HG02798 (cell line): ENCODE measurements around the gene DOK4.
"Not testable (repeated sequence)": the region's sequence is repeated elsewhere in the genome, so short reads cannot be mapped to it uniquely, and the experiment has no call there.

Source experiments
- ATAC-seq: cut with Tn5 transposase; IDR thresholded peaks from one replicate; pipeline ENCODE4 v1.9.1; 2021; ENCODE audit warnings: mild to moderate bottlenecking; ENCODE audit not compliant: unreplicated experiment, poor library complexity

The DOK4 gene

GRCh38 chr16:57503366-57503765 is 17.1 kb upstream of the DOK4 start:
- no peak for ATAC-seq

GRCh38 chr16:57502048-57502775 is 15.9 kb upstream of the DOK4 start:
- no peak for ATAC-seq

DNA sequence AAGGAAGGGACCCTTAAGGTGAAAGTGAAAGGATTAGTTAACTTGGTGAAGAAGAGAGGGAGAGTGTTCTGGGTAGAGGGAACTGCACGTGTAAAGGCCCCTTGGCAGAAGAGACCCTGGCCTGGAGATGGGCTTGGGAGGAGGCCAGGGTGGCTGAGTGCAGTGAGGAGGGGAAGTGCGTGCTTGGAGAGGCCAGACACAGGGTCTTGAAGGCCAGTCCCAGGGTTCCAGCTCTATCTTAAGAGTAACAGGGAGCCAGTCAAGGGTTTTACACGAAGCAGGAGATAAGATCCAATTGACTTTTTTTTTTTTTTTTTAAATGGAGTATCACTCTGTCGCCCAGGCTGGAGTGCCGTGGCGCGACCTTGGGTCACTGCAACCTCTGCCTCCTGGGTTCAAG is 15.2 kb upstream of the DOK4 start:
- ATAC-seq = no peak

DNA sequence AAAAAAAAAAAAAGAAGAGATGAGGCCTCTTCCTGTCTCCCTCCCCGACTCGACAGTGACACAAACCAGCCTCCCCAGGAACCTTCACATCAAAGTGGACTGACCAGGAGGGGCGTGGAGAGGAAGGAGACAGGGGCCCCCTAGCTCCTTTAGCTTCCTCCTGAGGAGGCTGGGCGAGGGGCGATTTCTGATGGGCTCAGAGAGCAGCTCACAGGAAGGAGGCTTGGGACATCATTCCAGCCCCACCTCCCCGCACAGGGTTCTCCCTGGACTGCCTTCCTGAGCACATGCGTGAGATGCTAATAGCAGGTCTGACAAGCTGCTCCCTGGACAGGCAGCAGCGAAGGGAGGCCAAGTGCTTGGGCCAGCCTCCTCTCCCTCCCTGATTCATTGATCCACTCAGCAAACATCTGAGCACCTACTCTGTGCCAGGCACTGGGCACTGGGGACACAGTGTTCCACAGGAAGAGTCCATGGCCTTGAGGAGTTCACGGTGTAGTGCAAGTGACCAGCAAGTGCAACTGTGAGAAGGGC is 14.4 kb upstream of the DOK4 start:
- ATAC-seq = no peak

DNA sequence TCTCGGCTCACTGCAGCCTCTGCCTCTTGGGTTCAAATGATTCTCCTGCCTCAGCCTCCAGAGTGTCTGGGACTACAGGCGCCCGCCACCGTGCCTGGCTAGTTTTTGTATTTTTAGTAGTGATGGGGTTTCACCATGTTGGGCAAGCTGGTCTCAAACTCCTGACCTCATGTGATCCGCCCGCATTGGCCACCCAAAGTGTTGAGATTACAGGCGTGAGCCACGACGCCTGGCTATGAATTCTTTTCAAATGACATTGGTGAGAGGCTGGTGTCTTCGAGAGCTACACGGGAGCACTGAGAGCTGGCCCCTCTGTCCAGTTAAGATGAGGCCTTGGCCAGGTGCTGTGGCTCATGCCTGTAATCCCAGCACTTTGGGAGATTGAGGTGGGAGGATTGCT is 13.6 kb upstream of the DOK4 start:
- not testable (repeated sequence) for ATAC-seq

DNA sequence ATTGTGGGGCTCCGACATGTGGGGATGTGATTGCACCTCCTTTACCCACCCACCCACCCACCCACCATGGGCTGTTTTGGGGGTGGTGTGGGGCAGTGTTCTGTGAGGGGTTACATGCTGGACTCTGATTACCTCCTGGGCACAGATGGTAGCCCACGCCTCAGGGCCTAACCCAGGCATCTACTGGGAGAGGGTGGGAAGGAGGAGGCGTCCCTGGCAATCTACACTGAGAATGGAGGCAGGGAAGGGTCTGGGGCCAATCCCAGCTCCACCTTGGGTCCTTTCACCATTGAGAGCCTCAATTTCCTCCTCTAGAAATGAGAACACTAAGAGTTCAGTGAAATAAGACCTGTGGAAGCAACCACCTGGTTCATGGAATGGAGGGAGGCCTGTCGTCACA is 11.7 kb upstream of the DOK4 start:
- no peak for ATAC-seq

GRCh38 chr16:57497121-57497520 is 10.8 kb upstream of the DOK4 start:
- no peak for ATAC-seq

GRCh38 chr16:57493767-57494166 is 7.5 kb upstream of the DOK4 start:
- ATAC-seq = no peak

DNA sequence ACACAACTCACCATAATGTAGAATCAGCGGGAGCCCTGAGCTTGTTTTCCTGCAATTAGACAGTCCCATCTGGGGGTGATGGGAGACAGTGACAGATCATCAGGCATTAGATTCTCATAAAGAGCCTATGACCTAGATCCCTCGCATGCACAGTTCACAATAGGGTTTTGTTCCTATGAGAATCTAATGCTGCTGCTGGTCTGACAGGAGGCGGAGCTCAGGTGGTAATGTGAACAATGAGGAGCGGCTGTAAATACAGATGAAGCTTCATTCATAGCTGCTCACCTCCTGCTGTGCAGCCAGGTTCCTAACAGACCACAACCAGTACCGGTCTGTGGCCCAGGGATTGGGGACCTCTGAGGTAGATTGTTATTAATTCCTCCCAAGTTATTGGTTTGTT is 2.9 kb upstream of the DOK4 start:
- no peak for ATAC-seq

GRCh38 chr16:57486858-57487834 is 853 bp upstream of the DOK4 start:
- ATAC-seq = no peak

DNA sequence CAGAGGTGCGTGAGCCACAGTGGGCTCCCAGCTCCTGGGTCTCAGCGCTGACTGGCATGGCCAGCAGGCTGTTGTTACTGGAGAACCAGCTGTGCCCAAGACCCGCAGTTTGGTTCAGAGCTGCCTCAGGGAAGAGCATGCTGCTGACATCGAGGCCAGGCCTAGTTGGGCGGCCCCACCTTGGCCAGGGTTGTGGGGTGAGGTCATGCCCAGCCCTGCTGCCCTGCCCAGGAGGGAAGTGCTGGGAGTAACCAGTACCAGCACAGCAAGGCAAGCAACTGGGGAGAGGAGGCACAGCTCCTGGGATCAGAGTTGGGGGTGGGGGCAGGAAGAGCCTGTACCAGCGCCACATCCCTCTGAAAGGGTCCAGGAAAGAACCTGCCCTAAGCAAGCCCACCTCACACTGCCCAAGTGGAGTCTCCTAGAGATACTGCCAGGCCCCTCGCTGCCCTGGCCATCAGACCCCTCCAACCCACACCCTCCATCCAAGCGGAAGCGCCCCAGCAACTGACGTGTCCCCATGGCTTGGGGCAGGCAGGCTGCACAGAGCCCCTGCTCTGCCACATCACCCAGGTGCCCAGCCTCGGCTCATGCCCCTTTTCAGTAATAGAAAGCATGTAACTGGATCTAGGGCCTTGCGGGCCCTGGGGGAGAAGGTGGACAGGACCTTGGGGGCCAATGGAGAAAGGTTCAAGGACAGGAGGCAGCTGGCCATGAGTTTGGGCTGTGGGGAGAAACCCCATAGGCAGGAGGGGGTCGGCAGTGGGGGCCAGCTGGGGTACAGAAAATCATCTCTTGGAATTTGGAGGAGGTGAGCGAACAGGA is 990 bp downstream of the DOK4 start:
- ATAC-seq = no peak

GRCh38 chr16:57484515-57485005 is 1.7 kb downstream of the DOK4 start:
- ATAC-seq = no peak

DNA sequence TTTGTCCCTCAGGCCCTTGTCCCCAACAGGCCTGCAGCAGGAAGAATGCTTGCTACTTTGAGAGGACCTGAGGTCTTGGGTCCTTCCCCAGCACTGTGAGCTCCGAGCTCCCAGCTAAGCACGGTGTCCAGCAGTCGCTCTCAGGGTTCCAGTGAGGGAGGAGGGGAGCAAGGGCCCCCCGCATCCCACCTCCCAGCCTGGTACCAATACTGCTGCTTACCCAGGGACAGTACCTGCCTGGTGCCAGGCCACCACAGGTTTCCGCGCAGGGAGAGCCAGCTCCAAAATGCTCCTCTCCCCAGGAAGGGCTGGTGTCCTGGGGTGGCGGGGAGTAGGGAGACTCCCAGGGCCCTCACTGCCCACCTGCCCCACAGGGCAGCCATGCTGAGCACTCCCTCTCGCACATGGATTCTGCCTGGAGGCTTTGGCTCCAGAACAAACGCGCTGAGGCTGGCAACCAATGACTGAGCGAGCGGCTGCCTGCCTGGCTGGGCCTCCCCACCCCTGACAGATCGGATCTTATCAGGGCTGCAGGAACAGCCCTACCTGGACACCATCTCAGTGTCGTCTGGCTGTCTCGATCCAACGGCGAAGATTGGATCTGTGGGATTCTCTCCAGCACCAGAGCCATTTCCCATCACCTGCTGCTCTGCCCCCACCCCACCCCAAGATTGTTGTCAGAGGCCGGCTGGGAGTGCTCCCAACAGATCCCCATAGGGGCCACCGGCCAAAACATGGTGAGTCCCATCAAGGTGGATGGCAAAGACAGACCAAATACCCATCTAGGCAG is 2.4 kb downstream of the DOK4 start:
- ATAC-seq = no peak

DNA sequence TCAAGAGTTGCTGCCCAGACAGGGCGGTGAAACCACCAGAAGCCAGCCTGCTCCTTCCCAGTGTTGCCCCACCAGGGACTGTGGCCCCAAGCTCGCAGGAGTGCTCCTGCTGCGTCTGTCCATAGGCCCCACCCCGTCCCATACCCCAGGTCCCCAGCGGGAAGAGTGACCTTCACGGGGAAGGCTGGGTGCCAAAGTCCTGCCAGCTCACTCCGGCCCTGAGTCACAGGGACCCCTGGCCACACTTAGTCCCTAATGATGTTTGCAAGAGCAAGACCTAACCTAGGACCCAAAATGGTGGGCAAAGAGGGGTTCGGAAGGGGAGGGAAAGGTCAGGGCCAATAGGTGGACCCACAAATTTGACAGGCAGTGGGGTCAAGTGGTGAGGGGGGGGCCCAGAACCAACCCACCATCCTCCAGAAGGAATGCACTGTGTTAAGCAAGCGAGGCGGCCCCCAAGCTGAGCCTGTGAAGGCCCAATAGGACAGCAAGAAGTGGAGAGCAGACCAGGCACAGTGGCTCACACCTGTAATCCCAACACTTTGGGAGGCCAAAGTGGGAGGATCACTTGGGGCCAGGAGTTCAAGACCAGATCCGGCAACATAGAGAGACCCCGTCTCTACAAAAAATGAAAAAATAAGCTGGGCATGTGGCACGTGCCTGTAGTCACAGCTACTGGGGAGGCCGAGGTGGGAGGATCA is 3.3 kb downstream of the DOK4 start:
- ATAC-seq = no peak

GRCh38 chr16:57481421-57481820 is 4.9 kb downstream of the DOK4 start:
- no peak for ATAC-seq

DNA sequence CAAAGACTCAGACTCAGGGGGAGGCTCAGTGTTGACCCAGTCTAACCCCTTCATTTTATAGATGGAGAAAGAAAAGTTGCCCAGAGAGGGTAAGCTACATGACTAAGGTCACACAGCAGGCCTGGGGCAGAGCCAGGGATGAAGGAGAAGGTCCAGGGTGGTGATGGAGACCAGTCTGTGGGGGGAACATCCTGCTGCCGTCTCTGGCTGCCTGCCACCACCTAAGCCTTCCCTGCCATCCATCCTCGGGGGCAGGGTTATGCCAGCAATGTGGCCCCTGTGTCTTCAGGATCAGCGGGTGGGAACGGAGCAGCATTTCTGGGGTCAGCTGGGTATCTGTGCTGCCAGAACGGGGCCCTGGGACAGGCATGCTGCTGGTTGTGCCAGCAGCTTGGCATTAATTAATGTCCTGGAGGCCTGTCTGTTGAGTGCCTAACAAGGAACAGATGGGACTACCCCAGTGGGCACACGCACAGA is 5.5 kb downstream of the DOK4 start:
- ATAC-seq = no peak

GRCh38 chr16:57479976-57480753 is 6.1 kb downstream of the DOK4 start:
- ATAC-seq = no peak
